HepG2 (cell line): Measurements from ENCODE around the gene PNKD. TPM values are rescaled to one million over a fixed set of nuclear protein-coding genes. Genes with fewer than 3 reads are reported as not detected.
A peak's percentile ranks its signal among the peaks of the same experiment; 100 is the strongest.

Experiments
- ARNTL ChIP-seq: sonication (generic); formaldehyde crosslinking; IDR thresholded peaks from 2 replicates; pipeline ENCODE4 v1.4.0; 2020; ENCODE audit warnings: mild to moderate bottlenecking, missing genetic modification reagents
- ATAD3A ChIP-seq: sonication (generic); formaldehyde crosslinking; IDR thresholded peaks from 2 replicates; pipeline ENCODE4 v1.4.0; 2020; ENCODE audit warnings: missing genetic modification reagents
- CSRNP2 ChIP-seq: sonication (generic); formaldehyde crosslinking; conservative IDR thresholded peaks from 2 replicates; pipeline ENCODE4 v1.8.0; 2022; ENCODE audit warnings: low read depth, missing genetic modification reagents
- FUBP1 ChIP-seq: sonication (generic); formaldehyde crosslinking; IDR thresholded peaks from 2 replicates; pipeline ENCODE4 v1.5.1; 2020; ENCODE audit warnings: missing genetic modification reagents, mild to moderate bottlenecking, borderline replicate concordance
- NFYB ChIP-seq: sonication (generic); formaldehyde crosslinking; IDR thresholded peaks from 2 replicates; pipeline ENCODE4 v1.4.0; 2020; ENCODE audit warnings: missing genetic modification reagents
- NPAS2 ChIP-seq: sonication (generic); formaldehyde crosslinking; IDR thresholded peaks from 2 replicates; pipeline ENCODE4 v1.8.0; 2022; ENCODE audit warnings: mild to moderate bottlenecking, missing genetic modification reagents, borderline replicate concordance
- PAWR ChIP-seq: sonication (generic); formaldehyde crosslinking; IDR thresholded peaks from 2 replicates; pipeline ENCODE4 v1.4.0; 2020; ENCODE audit warnings: missing genetic modification reagents, mild to moderate bottlenecking, borderline replicate concordance
- REST ChIP-seq, 2 experiments: IDR thresholded peaks; 2 replicates each; pipeline ENCODE4 v1.6.1; 2011 to 2012; ENCODE audit warnings: low read length in 2 of 2, borderline replicate concordance in 1 of 2, low read depth in 1 of 2, mild to moderate bottlenecking in 1 of 2, moderate library complexity in 1 of 2
- RNF2 ChIP-seq: fragments of 450-650 bp; conservative IDR thresholded peaks from 2 replicates; pipeline ENCODE4 v1.6.1; 2016; ENCODE audit warnings: low read depth
- SP4 ChIP-seq: sonication (generic); formaldehyde crosslinking; IDR thresholded peaks from 2 replicates; pipeline ENCODE4 v1.8.1; 2023; ENCODE audit warnings: mild to moderate bottlenecking, missing genetic modification reagents
- SSRP1 ChIP-seq: IDR thresholded peaks from 2 replicates; pipeline ENCODE4 v1.6.1; 2016; ENCODE audit warnings: control low read depth
- TCF12 ChIP-seq, 2 experiments: fragments of 450-650 bp in 1 of 2; sonication (generic) in 1 of 2; formaldehyde crosslinking in 1 of 2; IDR thresholded peaks; 2 replicates each; pipeline versions ENCODE4 v1.6.1 to v1.8.0; 2017 to 2022; ENCODE audit warnings: antibody characterized with exemption in 1 of 2, mild to moderate bottlenecking in 1 of 2, missing genetic modification reagents in 1 of 2, moderate library complexity in 1 of 2
- ZBTB37 ChIP-seq: sonication (generic); formaldehyde crosslinking; IDR thresholded peaks from 2 replicates; pipeline ENCODE4 v1.4.0; 2020; ENCODE audit warnings: mild to moderate bottlenecking, missing genetic modification reagents
- ZKSCAN5 ChIP-seq: sonication (generic); formaldehyde crosslinking; IDR thresholded peaks from 2 replicates; pipeline ENCODE4 v1.5.1; 2020; ENCODE audit warnings: mild to moderate bottlenecking, missing genetic modification reagents
- ZNF124 ChIP-seq: sonication (generic); formaldehyde crosslinking; IDR thresholded peaks from 2 replicates; pipeline ENCODE4 v1.4.0; 2020; ENCODE audit warnings: missing genetic modification reagents
- ZNF503 ChIP-seq: sonication (generic); formaldehyde crosslinking; IDR thresholded peaks from 2 replicates; pipeline ENCODE4 v1.4.0; 2020; ENCODE audit warnings: missing genetic modification reagents
- ZNF691 ChIP-seq: sonication (generic); formaldehyde crosslinking; IDR thresholded peaks from 2 replicates; pipeline ENCODE4 v1.4.0; 2020; ENCODE audit warnings: missing genetic modification reagents, low read depth, mild to moderate bottlenecking, borderline replicate concordance
- polyA plus RNA-seq, 8 experiments: library from polyadenylated mRNA; depleted of rRNA in 3 of 8; stranded (reverse) in 7 of 8; unstranded in 1 of 8; fragments of >200 nt; fragmentation: Illumina TruSeq in 4 of 8; extraction: Trizol in 4 of 8; gene quantifications; 2 replicates each; pipeline versions ENCODE4 v1.2.1 to v1.2.3, GENCODE V29; 2011 to 2016; ENCODE audit warnings: low read depth in 4 of 8, missing spikeins in 1 of 8, mixed read lengths in 1 of 8; ENCODE audit not compliant: insufficient read depth in 1 of 8
- total RNA-seq, 5 experiments: library from RNA; depleted of rRNA; stranded (reverse); fragments of >200 nt; fragmentation: Illumina TruSeq; extraction: Trizol; gene quantifications; 2 replicates each; pipeline ENCODE4 v1.2.3, GENCODE V29; 2016; ENCODE audit warnings: low read depth in 1 of 5

Gene PNKD
- total and polyA plus RNA-seq, 2 of the 13 experiments (the other 11 are each of a cell fraction or from before 2014, with no cell fraction given), result 55.9 to 80.4 TPM

GRCh38 chr2:218322768-218323525, 52.6 kb downstream of the PNKD start (continued):
- no peak for TF ChIP-seq FUBP1 (CRISPR knock-in tag)
- TF ChIP-seq NFYB (CRISPR knock-in tag), result no peak
- TF ChIP-seq ZNF503 (CRISPR knock-in tag), result no peak; the same call in 1 of the 2 replicates
- TF ChIP-seq ZKSCAN5 (CRISPR knock-in tag), result no peak
- TF ChIP-seq ZBTB37 (CRISPR knock-in tag), result no peak
- no peak for TF ChIP-seq TCF12 (IDR thresholded peaks at IDR 0.05)
- TF ChIP-seq TCF12 (CRISPR knock-in tag; IDR thresholded peaks at IDR 0.05), result peak; percentile 90
- TF ChIP-seq PAWR (CRISPR knock-in tag), result no peak
- no peak for TF ChIP-seq ZNF124
- no peak for TF ChIP-seq SSRP1 (CRISPR knock-in tag)
- no peak for TF ChIP-seq ARNTL (CRISPR knock-in tag)
- peak; percentile 28 for TF ChIP-seq ZNF691 (CRISPR knock-in tag)
- no peak for TF ChIP-seq NPAS2 (CRISPR knock-in tag)
- 0 out of 2 replicates have a peak, but pooled peaks have one; percentile 30 for TF ChIP-seq RNF2
- peak; percentile 94 for TF ChIP-seq SP4 (CRISPR knock-in tag)
- no peak for TF ChIP-seq CSRNP2 (CRISPR knock-in tag)
- no peak for TF ChIP-seq ATAD3A (CRISPR knock-in tag)
- TF ChIP-seq REST (IDR thresholded peaks at IDR 0.05; ENCODE audit: borderline replicate concordance in 1 of 2, low read depth in 1 of 2, low read length in 2 of 2), result peak in 1 of 2 experiments; percentile 63; a peak in 1 of 4 replicates
